Femur (tissue), 1 donor: Measurements from ENCODE around the gene SLC6A13.
A peak's percentile ranks its signal among the peaks of the same experiment; 100 is the strongest.
"Not testable (repeated sequence)": the region's sequence is repeated elsewhere in the genome, so short reads cannot be mapped to it uniquely, and the experiment has no call there.

Source experiments
- DNase-seq: peaks from one replicate; pipeline ENCODE4 v3.0.0-alpha.2; 2017

Gene SLC6A13

GRCh38 chr12:232731-233614 lies 29.7 kb downstream of the SLC6A13 start:
- DNase-seq = peak; percentile 69

- DNase-seq = no peak
Measured at GRCh38 chr12:230925-231671, 31.5 kb downstream of the SLC6A13 start.

GRCh38 chr12:229441-230191 lies 33.0 kb downstream of the SLC6A13 start:
- DNase-seq = no peak

GRCh38 chr12:228846-229200 lies 33.8 kb downstream of the SLC6A13 start:
- DNase-seq = no peak

GRCh38 chr12:227923-228845 lies 34.5 kb downstream of the SLC6A13 start:
- DNase-seq = no peak

- DNase-seq = no peak
Measured at GRCh38 chr12:227286-227915, 35.2 kb downstream of the SLC6A13 start.

- no peak for DNase-seq
Measured at GRCh38 chr12:226401-226800, 36.2 kb downstream of the SLC6A13 start.

- DNase-seq = no peak
Measured at GRCh38 chr12:225012-225411, 37.6 kb downstream of the SLC6A13 start.

- DNase-seq = no peak
Measured at GRCh38 chr12:224330-224729, 38.3 kb downstream of the SLC6A13 start.

- no peak for DNase-seq
Measured at GRCh38 chr12:223841-224240, 38.8 kb downstream of the SLC6A13 start.

GRCh38 chr12:221736-222135 lies 40.9 kb downstream of the SLC6A13 start:
- no peak for DNase-seq

- DNase-seq = no peak
Measured at GRCh38 chr12:220946-221550, 41.6 kb downstream of the SLC6A13 start.

GRCh38 chr12:220491-220890 lies 42.1 kb downstream of the SLC6A13 start:
- peak; percentile 9 for DNase-seq

- peak; percentile 63 for DNase-seq
Measured at GRCh38 chr12:219891-220352, 42.7 kb downstream of the SLC6A13 start.

GRCh38 chr12:218728-219590 lies 43.7 kb downstream of the SLC6A13 start:
- DNase-seq = no peak

- DNase-seq = no peak
Measured at GRCh38 chr12:218221-218620, 44.4 kb downstream of the SLC6A13 start.

GRCh38 chr12:217029-217428 lies 45.6 kb downstream of the SLC6A13 start:
- not testable (repeated sequence) for DNase-seq

- no peak for DNase-seq
Measured at GRCh38 chr12:215116-215515, 47.5 kb downstream of the SLC6A13 start.

- no peak for DNase-seq
Measured at GRCh38 chr12:214003-214741, 48.5 kb downstream of the SLC6A13 start, which contains the start of gene SLC6A12. SLC6A12 (minus strand) TSS chr12:214157; CDS start chr12:209986, 4,171 bp downstream.
